Liver (tissue), 9 donors: ENCODE data around the gene PLVAP. TPM values are rescaled to one million over a fixed set of nuclear protein-coding genes. Genes with fewer than 3 reads are reported as not detected.
A peak's percentile ranks its signal among the peaks of the same experiment; 100 is the strongest.

ENCODE experiments used
- DNase-seq: peaks from one replicate; pipeline ENCODE4 v3.0.0-alpha.2; 2017; ENCODE audit warnings: low spot score
- H3K27ac ChIP-seq, 2 donors: one replicate each; pipeline ENCODE4 v1.7.0; 2013; ENCODE audit warnings: inconsistent platforms in 2 of 2, low read length in 2 of 2, control low read depth in 1 of 2, low read depth in 1 of 2, mild to moderate bottlenecking in 1 of 2
- H3K27me3 ChIP-seq, 4 donors: one replicate each; pipeline versions ENCODE4 v1.6.1 to v1.7.0; 2013; ENCODE audit warnings: low read length in 3 of 4, inconsistent platforms in 1 of 4, mild to moderate bottlenecking in 1 of 4, moderate library complexity in 1 of 4; ENCODE audit not compliant: control insufficient read depth in 4 of 4, insufficient read depth in 4 of 4
- H3K36me3 ChIP-seq, 4 donors: one replicate each; pipeline versions ENCODE4 v1.6.1 to v1.7.0; 2013; ENCODE audit warnings: low read length in 3 of 4, mild to moderate bottlenecking in 3 of 4, low read depth in 1 of 4, moderate library complexity in 1 of 4; ENCODE audit not compliant: control insufficient read depth in 4 of 4, insufficient read depth in 3 of 4
- H3K4me1 ChIP-seq, 4 donors: one replicate each; pipeline versions ENCODE4 v1.6.1 to v1.7.0; 2013; ENCODE audit warnings: low read length in 3 of 4, mild to moderate bottlenecking in 3 of 4, moderate library complexity in 1 of 4; ENCODE audit not compliant: control insufficient read depth in 4 of 4, insufficient read depth in 4 of 4
- H3K4me3 ChIP-seq, 3 donors: one replicate each; pipeline versions ENCODE4 v1.6.1 to v1.7.0; 2013; ENCODE audit warnings: low read length in 3 of 3, control low read depth in 1 of 3, low read depth in 1 of 3, mild to moderate bottlenecking in 1 of 3
- H3K9ac ChIP-seq, 2 donors: one replicate each; pipeline ENCODE4 v1.7.0; 2013; ENCODE audit warnings: low read length in 2 of 2, mild to moderate bottlenecking in 2 of 2, moderate library complexity in 2 of 2, control low read depth in 1 of 2, low read depth in 1 of 2
- H3K9me3 ChIP-seq, 4 donors: one replicate each; pipeline versions ENCODE4 v1.6.1 to v1.7.0; 2013; ENCODE audit warnings: low read length in 3 of 4; ENCODE audit not compliant: control insufficient read depth in 4 of 4
- CTCF ChIP-seq: fragments of 150-350 bp; IDR thresholded peaks from 2 replicates; pipeline ENCODE4 v1.5.1; 2017; ENCODE audit warnings: improper control_type of control experiment, low read depth, low read length; ENCODE audit not compliant: missing input control
- FOXA2 ChIP-seq: IDR thresholded peaks from 2 replicates; pipeline ENCODE4 v1.6.1; 2016; ENCODE audit warnings: antibody characterized with exemption
- GABPA ChIP-seq, 2 donors: IDR thresholded peaks in 1 of 2; conservative IDR thresholded peaks in 1 of 2; 2 replicates each; pipeline ENCODE4 v1.6.1; 2016; ENCODE audit warnings: antibody characterized with exemption in 2 of 2, mild to moderate bottlenecking in 1 of 2, moderate library complexity in 1 of 2
- JUND ChIP-seq, 2 donors: IDR thresholded peaks; 2 replicates each; pipeline ENCODE4 v1.6.1; 2016; ENCODE audit warnings: antibody characterized with exemption in 2 of 2
- NR2F2 ChIP-seq: IDR thresholded peaks from 2 replicates; pipeline ENCODE4 v1.6.1; 2016; ENCODE audit warnings: antibody characterized with exemption
- RAD21 ChIP-seq, 2 donors: IDR thresholded peaks; 2 replicates each; pipeline ENCODE4 v1.6.1; 2016; ENCODE audit warnings: antibody characterized with exemption in 2 of 2, mild to moderate bottlenecking in 2 of 2
- SP1 ChIP-seq: IDR thresholded peaks from 2 replicates; pipeline ENCODE4 v1.6.1; 2018; ENCODE audit warnings: antibody characterized with exemption, mild to moderate bottlenecking
- ZBTB33 ChIP-seq: IDR thresholded peaks from 2 replicates; pipeline ENCODE4 v1.6.1; 2016; ENCODE audit warnings: antibody characterized with exemption
- WGBS: extraction: QIAGEN DNeasy Blood & Tissue Kit; methylation state at CpG from one replicate; pipeline ENCODE4 v1.1.7; 2013; 5-methylcytosine and 5-hydroxymethylcytosine counted together
- polyA plus RNA-seq, 2 donors: library from polyadenylated mRNA; stranded (reverse) in 1 of 2; unstranded in 1 of 2; fragments of 200-250 nt in 1 of 2; fragments of >200 nt in 1 of 2; fragmentation: Nextera tagmentation in 1 of 2; extraction: Ambion mirVana in 1 of 2; gene quantifications; one replicate each; pipeline versions ENCODE4 v1.2.1 to v1.2.3, GENCODE V29; 2013 to 2015
- total RNA-seq, 2 donors: library from RNA; depleted of rRNA; stranded (reverse); fragments of >200 nt; gene quantifications; one replicate each; pipeline ENCODE4 v1.2.3, GENCODE V29; 2014
- donor health status: healthy.
- donor health status: healthy.
- donor health status: healthy.
- donor health status: healthy.
- donor health status: healthy.

Gene PLVAP
- total and polyA plus RNA-seq, 4 donors = 4.2 to 11.8 (median 8.6) TPM

GRCh38 chr19:17347877-17348276 lies 29.3 kb downstream of the PLVAP start (continued):
- no peak for TF ChIP-seq ZBTB33

- Histone ChIP-seq H3K9me3 (no peaks in the 10 kb centered on the region), H3K27ac (peak overlapping the region in 1 of 2 donors; percentile 18), H3K4me1 (no peaks in the 10 kb centered on the region), H3K4me3 (no peak overlapping the region), H3K36me3 (peaks cover 0 to 3% (median 0%) of the 10 kb centered on the region in 4 donors), H3K9ac (no peak overlapping the region), H3K27me3 (no peaks in the 10 kb centered on the region)
- TF ChIP-seq NR2F2 (peak; percentile 28), FOXA2 (no peak)
- WGBS = 31% methylated on average over 6 of the region's 6 CpGs
- DNase-seq = no peak
Observed at GRCh38 chr19:17347361-17347760, 29.8 kb downstream of the PLVAP start.

- Histone ChIP-seq H3K9ac (no peak overlapping the region), H3K36me3 (peaks cover 0 to 3% (median 0%) of the 10 kb centered on the region in 4 donors), H3K9me3 (no peaks in the 10 kb centered on the region), H3K27ac (no peak overlapping the region), H3K27me3 (no peaks in the 10 kb centered on the region), H3K4me3 (no peak overlapping the region), H3K4me1 (peaks cover 0 to under 1% (median 0%) of the 10 kb centered on the region in 4 donors)
- WGBS = 16% methylated on average over 24 of the region's 24 CpGs
- TF ChIP-seq CTCF = peak; percentile 86
- no peak for TF ChIP-seq GABPA (IDR thresholded peaks at IDR 0.05 in 1 of 2, conservative IDR thresholded peaks at IDR 0.05 in 1 of 2)
- no peak for TF ChIP-seq SP1
- TF ChIP-seq RAD21 (IDR thresholded peaks at IDR 0.05) = peak; percentile 78 to 90
- DNase-seq = peak; percentile 87
Observed at GRCh38 chr19:17346109-17346671, 31.0 kb downstream of the PLVAP start.

DNA sequence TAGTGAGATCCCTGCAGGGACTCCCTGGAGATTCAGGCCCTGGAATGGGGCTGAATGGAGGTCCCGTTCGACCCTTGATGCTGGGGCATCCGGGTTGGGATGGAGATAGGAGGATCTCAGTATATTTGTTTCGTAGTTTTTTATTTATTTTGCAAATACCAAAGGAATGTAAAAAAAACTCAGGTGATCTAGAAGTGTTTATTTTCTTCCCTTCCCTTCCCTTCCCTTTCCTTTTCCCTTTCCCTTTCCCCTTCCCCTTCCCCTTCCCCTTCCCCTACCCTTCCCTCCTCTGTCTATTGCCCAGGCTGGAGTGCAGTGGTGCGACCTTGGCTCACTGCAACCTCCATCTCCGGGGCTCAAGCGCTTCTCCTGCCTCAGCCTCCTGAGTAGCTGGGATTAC lies 35.3 kb downstream of the PLVAP start:
- H3K36me3 ChIP-seq = peaks cover 0 to 3% (median 0%) of the 10 kb centered on the region in 4 donors
- H3K9me3 ChIP-seq = no peaks in the 10 kb centered on the region
- no peaks in the 10 kb centered on the region for H3K27me3 ChIP-seq
- peaks cover 8 to 22% (median 15%) of the 10 kb centered on the region in 4 donors for H3K4me1 ChIP-seq
- 97% methylated on average over 7 of the region's 7 CpGs for WGBS
- TF ChIP-seq JUND (IDR thresholded peaks at IDR 0.05) (no peak), FOXA2 (no peak)
- H3K4me3 ChIP-seq = no peak overlapping the region
- H3K9ac ChIP-seq = no peak overlapping the region
- no peak for DNase-seq
- H3K27ac ChIP-seq = no peak overlapping the region
